Measurements from ENCODE around the gene FAM89B.

DNA sequence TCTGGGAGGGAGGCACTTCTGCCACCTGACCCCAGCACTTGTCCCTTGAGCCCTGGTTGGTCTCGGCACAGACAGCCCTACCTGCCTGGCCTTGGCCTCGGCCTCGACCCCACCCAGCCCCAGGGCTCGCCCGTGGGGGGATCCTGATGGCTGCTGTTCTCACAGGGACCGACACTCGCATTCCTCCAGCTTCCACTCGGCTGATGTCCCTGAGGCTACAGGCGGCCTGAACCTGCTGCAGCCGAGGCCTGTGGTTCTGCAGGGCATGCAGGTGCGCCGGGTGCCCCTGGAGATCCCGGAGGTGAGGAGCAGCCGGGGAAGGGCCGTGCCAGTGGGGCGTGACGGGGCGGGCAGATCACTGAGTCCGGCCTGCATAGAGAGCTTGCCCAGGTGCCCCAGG is 48.3 kb downstream of the FAM89B start:
- TF ChIP-seq EZH2 (IDR thresholded peaks at IDR 0.05; ENCODE audit: low read length): no peak
- TF ChIP-seq, protein P1, sequence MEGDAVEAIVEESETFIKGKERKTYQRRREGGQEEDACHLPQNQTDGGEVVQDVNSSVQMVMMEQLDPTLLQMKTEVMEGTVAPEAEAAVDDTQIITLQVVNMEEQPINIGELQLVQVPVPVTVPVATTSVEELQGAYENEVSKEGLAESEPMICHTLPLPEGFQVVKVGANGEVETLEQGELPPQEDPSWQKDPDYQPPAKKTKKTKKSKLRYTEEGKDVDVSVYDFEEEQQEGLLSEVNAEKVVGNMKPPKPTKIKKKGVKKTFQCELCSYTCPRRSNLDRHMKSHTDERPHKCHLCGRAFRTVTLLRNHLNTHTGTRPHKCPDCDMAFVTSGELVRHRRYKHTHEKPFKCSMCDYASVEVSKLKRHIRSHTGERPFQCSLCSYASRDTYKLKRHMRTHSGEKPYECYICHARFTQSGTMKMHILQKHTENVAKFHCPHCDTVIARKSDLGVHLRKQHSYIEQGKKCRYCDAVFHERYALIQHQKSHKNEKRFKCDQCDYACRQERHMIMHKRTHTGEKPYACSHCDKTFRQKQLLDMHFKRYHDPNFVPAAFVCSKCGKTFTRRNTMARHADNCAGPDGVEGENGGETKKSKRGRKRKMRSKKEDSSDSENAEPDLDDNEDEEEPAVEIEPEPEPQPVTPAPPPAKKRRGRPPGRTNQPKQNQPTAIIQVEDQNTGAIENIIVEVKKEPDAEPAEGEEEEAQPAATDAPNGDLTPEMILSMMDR (optimal IDR thresholded peaks at IDR 0.05 in 1 of 3, IDR thresholded peaks at IDR 0.05 in 1 of 3, conservative IDR thresholded peaks at IDR 0.05 in 1 of 3; ENCODE audit: extremely low read depth in 1 of 3, insufficient read depth in 2 of 3, low read length in 3 of 3): no peak

Data from keratinocyte (primary cell).